ENCODE measurements around the gene ALDH1L1. TPM values are rescaled to one million over a fixed set of nuclear protein-coding genes. Genes with fewer than 3 reads are reported as not detected.

ALDH1L1 gene
- total and polyA plus RNA-seq, 7 donors = 12.9 to 121 (median 40.1) TPM

DNA sequence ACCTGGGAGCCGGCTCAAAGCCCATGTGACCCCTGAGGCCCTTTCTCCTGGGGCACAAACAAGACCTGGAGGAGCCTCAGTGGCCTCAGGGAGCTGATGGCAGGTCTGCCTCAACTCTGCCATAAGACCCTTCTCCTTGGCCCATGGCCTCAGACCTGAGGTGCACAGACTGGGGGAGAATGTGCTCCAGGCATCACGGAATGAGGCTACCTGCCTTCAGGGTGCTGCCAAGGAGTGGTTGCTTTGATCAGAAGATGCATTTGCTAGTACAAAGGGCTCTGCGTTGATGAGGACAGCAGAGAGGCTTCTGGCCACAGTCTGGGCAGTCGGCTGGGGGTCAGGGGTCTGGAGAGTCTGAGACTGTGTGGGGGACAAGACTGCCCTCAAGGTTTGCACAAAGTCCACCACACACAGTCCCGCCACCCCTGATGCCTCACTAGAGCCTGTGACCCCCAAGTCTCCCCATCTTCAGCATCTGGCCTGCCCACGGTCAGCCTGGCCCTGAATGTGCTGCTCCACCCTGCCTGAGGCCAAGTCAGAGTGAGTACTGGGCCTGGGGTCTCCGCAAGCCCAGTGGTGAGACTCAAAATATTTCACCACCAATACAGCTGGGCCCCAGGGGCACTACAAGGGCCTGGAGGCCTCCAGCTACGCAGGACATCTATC, 26.6 kb downstream of the ALDH1L1 start:
- H3K27ac ChIP-seq = no peak overlapping the region
- H3K4me3 ChIP-seq = no peak overlapping the region
- TF ChIP-seq, protein P1, sequence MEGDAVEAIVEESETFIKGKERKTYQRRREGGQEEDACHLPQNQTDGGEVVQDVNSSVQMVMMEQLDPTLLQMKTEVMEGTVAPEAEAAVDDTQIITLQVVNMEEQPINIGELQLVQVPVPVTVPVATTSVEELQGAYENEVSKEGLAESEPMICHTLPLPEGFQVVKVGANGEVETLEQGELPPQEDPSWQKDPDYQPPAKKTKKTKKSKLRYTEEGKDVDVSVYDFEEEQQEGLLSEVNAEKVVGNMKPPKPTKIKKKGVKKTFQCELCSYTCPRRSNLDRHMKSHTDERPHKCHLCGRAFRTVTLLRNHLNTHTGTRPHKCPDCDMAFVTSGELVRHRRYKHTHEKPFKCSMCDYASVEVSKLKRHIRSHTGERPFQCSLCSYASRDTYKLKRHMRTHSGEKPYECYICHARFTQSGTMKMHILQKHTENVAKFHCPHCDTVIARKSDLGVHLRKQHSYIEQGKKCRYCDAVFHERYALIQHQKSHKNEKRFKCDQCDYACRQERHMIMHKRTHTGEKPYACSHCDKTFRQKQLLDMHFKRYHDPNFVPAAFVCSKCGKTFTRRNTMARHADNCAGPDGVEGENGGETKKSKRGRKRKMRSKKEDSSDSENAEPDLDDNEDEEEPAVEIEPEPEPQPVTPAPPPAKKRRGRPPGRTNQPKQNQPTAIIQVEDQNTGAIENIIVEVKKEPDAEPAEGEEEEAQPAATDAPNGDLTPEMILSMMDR (IDR thresholded peaks at IDR 0.05) = no peak
- ATAC-seq (no peak), DNase-seq (peak in 1 of 2 donors; percentile 48)
- H3K36me3 ChIP-seq (ENCODE audit: insufficient read depth in 1 of 2, low read depth in 1 of 2) = peaks cover 0 to 93% of the 10 kb centered on the region in 2 donors
- H3K4me1 ChIP-seq = no peaks in the 10 kb centered on the region
- no peaks in the 10 kb centered on the region for H3K9me3 ChIP-seq
- no peaks in the 10 kb centered on the region for H3K27me3 ChIP-seq (ENCODE audit: insufficient read depth in 3 of 3, low read length in 2 of 3)
- 93 to 94% (median 94%) methylated on average over 8 of the region's 8 CpGs for WGBS, 3 donors
- intact Hi-C loops (cut with DNase I) = no loop called here

- Histone ChIP-seq H3K4me3 (no peak overlapping the region), H3K27me3 (ENCODE audit: insufficient read depth in 3 of 3, low read length in 2 of 3) (no peaks in the 10 kb centered on the region), H3K27ac (no peak overlapping the region), H3K36me3 (ENCODE audit: insufficient read depth in 1 of 2, low read depth in 1 of 2) (peaks cover 0 to 96% of the 10 kb centered on the region in 2 donors), H3K4me1 (no peaks in the 10 kb centered on the region), H3K9me3 (no peaks in the 10 kb centered on the region)
- WGBS, 3 donors = 86 to 89% (median 87%) methylated on average over 13 of the region's 13 CpGs
- TF ChIP-seq, protein P1 (IDR thresholded peaks at IDR 0.05) = no peak
- ATAC-seq (no peak), DNase-seq (no peak)
- intact Hi-C loops (cut with DNase I) = no loop called here
Observed at GRCh38 chr3:126152901-126153694, 27.3 kb downstream of the ALDH1L1 start.

GRCh38 chr3:126152458-126152857, 27.9 kb downstream of the ALDH1L1 start:
- no peak for ATAC-seq
- WGBS, 3 donors = 83 to 92% (median 90%) methylated on average over 9 of the region's 9 CpGs

DNA sequence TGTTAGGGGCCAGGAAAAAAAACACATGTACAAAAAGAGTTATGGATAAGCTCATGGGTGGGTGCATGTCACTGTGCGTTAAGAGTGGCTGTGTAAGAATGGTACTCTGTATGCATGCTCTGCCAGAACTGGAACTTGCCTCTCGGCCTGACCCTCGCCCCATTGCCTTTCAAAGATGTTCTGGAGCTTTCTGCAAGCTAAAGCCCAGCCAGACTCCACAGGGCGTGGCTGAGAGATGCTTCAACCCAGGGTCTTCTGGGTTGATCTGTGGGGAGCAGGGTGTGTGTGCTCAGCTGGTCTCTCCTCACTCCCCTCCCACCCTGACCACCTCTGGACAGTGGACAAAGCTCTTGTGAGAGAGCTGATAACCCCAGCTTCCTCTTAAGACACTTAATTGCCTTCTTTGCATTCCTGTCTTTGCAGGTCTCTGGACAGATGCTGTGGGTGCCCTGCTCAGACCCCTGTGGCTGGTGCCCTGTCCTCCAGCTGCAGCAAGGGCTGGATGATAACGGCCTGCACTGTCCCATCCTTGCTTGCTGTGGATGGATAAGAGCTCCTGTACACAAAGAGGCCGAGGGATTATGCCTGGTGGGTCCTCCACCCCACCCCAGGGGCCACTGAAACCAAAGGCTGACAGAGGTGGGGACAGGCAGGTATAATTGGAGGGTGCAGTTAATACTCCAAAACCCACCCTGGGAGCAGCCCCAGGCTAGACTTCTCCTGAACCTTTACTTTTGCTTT, 28.7 kb downstream of the ALDH1L1 start:
- intact Hi-C loops (cut with DNase I) = no loop called here

More at GRCh38 chr3:126152458-126152857, 27.9 kb downstream of the ALDH1L1 start:
- intact Hi-C loops (cut with DNase I) = no loop called here
- H3K4me3 ChIP-seq = no peak overlapping the region
- H3K9me3 ChIP-seq = no peaks in the 10 kb centered on the region
- H3K27me3 ChIP-seq (ENCODE audit: insufficient read depth in 3 of 3, low read length in 2 of 3) = no peaks in the 10 kb centered on the region
- H3K36me3 ChIP-seq (ENCODE audit: insufficient read depth in 1 of 2, low read depth in 1 of 2) = peaks cover 0 to 94% of the 10 kb centered on the region in 2 donors
- no peak overlapping the region for H3K27ac ChIP-seq
- no peak for DNase-seq
- H3K4me1 ChIP-seq = no peaks in the 10 kb centered on the region
- TF ChIP-seq, protein P1 (IDR thresholded peaks at IDR 0.05) = no peak

More for the DNA sequence above, 28.7 kb downstream of the ALDH1L1 start:
- H3K4me3 ChIP-seq = no peak overlapping the region
- H3K4me1 ChIP-seq = no peaks in the 10 kb centered on the region
- no peak overlapping the region for H3K27ac ChIP-seq
- H3K36me3 ChIP-seq (ENCODE audit: insufficient read depth in 1 of 2, low read depth in 1 of 2) = peaks cover 0 to 94% of the 10 kb centered on the region in 2 donors
- no peaks in the 10 kb centered on the region for H3K27me3 ChIP-seq (ENCODE audit: insufficient read depth in 3 of 3, low read length in 2 of 3)
- ATAC-seq (no peak), DNase-seq (no peak)
- H3K9me3 ChIP-seq = no peaks in the 10 kb centered on the region
- TF ChIP-seq, protein P1 (IDR thresholded peaks at IDR 0.05) = no peak
- 87 to 91% (median 88%) methylated on average over 6 of the region's 6 CpGs for WGBS, 3 donors

Data from psoas muscle (tissue), 8 donors.